IPS-NIHi7 (cell line): ENCODE measurements around the gene RPS19.
A peak's percentile ranks its signal among the peaks of the same experiment; 100 is the strongest.
"Not testable (repeated sequence)": the region's sequence is repeated elsewhere in the genome, so short reads cannot be mapped to it uniquely, and the experiment has no call there.

Source experiments
- DNase-seq: peaks from one replicate; pipeline ENCODE4 v3.0.0; 2012; ENCODE audit warnings: mixed read lengths; ENCODE audit errors: extremely low spot score

The RPS19 gene

DNA sequence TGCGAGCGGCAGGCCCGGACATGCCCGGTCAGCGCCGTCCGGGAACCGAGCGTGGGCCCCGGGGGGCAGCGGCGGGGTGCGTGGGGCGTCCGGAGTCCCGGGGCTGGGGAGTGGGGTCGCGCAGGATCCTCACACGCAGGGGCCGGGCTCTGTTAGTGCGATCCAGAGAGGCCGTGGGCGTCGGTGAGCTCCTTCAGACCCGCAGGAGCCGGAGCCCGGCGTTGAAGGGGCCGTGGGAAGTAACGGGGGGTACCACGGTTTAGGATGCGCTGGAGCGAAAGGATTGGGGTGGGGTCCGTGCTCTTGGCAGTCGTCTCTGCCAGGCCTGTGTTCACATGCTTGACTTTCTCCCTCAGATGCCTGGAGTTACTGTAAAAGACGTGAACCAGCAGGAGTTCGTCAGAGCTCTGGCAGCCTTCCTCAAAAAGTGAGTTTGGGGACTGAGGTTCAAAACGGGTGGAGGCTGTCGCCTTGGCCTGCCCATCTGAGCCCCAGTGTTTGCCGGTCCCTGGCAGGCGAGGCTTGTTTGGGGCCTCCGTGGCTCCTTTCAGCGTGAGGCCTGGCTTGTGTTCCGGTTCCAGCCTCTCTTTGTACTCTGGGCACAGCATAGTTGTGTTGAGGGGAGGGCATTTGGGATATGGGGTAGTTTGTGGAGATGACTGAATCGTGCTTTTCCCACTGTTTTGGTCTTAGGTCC lies 512 bp downstream of the RPS19 start:
- DNase-seq = no peak

DNA sequence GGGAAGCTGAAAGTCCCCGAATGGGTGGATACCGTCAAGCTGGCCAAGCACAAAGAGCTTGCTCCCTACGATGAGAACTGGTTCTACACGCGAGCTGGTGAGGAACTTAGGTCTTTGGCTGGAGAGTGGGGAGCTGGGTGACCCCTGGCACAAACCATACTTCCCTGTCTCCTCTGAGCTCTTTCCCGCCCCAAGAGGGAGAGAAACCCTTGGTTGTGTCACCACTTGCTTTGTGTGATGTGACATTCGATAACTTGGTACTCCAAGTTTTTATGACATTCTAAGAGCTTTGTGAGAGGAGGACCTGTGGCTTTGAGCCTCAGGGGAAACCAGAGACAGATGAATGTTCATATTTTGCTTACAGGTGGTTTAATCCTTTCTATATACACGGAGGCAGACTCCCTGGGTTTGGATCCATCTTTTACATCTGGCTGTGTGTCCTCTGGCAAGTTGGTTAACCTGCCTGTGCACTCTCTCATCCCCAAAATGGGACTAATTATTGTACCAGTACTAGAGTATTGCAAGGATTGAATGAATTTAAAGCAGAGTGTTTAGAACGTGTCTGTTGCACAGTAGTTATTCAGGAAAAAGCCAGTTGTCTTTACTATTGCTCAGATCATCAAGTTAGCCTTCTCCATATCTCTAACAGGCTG lies 1.2 kb downstream of the RPS19 start:
- DNase-seq = no peak

DNA sequence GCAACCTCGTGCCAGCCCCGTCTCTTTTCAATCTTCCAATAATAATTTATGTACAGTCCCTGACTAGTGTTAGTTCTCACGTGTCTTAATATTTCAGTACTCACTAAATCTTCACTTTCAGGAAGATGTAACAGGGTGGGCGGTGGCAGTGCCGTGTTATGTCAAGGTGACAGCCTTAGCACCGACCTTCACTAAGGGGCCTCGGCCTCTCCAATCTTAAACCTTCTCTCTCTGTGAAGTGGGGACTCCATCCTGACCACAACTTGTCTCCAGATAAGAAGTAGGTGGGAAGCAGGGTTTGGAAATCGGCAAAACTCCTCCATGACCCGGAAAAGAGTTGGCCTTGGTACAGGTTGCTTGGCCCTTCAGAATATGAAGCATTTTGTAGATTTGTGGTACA lies 1.8 kb downstream of the RPS19 start:
- DNase-seq = no peak

DNA sequence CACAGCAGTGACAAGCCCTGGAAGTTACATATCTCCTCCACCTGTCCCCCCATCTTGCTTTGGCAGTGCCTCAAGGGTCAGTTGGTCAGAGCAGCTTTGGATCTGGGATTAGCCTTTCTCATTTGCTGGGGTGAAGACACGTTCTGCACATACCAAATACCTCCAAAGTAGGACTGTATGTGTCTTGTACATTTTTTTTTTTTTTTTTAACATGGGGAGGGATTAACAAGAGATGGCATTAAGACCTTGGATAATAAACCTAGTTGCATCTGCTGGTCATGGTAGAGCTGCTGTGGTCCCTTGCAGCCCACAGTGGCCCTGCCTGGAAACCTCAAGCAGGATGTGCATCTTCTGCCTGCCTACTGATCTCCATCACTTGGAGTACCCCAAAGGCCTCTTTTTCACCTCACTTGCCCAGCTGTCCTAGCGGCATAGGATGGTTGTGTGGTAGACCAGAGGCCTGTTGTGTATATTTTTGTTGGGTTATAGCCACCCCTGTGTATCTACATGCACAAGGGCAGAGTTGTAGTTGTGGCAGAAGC lies 2.5 kb downstream of the RPS19 start:
- no peak for DNase-seq

DNA sequence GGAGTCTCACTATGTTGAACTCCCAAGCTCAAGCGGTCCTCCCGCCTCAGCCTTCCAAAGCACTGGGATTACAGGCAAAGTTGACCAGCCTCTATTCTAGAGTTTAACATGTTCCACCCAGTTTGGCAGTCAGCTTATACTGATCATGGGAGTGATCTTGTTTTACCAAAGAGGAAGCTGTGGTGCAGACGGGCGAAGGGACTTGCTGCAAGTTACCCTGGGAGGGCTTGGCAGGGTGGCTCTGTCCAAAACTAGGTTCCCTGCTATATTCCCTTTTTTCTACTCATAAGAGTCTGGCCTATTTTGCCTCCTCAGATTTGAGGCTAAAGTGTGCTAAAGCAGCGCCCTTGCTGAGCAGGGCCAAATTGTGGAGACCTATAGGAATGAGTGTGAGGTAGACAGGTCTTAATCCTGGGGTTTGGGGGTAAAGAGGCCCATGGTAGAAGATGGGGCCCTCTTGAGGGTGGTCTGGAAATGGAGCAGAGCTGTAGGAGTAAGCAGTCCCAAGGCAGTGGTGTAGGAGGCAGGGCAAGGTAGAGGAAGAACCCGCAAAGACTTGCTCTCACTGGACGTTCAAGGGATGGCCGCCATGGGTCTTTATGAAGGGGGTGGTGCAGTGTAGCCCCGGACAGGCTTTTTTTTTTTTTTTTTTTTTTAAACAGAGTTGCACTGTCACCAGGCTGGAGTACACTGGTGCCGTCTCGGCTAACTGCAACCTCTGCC lies 3.3 kb downstream of the RPS19 start:
- no peak for DNase-seq

DNA sequence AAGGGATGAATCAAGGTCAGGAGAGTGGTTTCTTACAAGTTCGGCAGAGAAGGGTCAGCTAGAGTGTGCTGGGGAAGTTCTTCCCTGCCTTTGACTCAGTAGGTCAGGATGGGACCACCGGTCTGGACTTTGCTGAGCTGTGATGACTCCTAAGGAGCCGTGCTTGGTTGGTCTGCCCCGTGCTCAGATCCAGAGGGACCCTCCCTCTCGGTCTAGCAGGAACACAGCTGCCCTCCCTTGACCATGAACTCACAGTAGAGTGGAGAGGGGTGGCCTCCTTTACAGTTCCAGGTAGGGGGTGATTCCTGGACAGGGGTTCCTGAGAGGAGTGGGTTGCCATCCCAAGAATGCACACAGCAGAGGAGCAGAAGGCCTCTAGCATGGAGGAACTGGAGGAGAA lies 4.3 kb downstream of the RPS19 start:
- no peak for DNase-seq

DNA sequence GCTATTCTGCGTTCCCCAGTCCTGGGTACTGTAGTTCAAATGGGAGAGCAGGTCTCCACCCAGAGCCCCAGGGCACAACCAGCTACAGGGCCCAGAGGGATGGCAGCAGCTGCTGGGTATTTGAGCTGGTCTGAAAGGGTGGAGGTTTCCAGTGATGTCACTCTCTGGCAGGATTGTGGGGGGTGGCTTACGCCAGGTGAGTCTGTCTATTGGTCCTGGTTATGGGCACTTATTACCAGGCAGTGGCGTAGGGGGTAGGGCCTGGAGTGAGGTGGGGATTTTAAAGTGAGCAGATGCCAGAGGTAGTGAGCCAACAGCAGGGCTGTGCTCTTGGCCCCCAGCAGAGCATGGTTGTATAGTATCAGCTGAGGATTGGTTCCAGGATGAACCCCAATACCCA lies 6.2 kb downstream of the RPS19 start:
- DNase-seq = no peak

DNA sequence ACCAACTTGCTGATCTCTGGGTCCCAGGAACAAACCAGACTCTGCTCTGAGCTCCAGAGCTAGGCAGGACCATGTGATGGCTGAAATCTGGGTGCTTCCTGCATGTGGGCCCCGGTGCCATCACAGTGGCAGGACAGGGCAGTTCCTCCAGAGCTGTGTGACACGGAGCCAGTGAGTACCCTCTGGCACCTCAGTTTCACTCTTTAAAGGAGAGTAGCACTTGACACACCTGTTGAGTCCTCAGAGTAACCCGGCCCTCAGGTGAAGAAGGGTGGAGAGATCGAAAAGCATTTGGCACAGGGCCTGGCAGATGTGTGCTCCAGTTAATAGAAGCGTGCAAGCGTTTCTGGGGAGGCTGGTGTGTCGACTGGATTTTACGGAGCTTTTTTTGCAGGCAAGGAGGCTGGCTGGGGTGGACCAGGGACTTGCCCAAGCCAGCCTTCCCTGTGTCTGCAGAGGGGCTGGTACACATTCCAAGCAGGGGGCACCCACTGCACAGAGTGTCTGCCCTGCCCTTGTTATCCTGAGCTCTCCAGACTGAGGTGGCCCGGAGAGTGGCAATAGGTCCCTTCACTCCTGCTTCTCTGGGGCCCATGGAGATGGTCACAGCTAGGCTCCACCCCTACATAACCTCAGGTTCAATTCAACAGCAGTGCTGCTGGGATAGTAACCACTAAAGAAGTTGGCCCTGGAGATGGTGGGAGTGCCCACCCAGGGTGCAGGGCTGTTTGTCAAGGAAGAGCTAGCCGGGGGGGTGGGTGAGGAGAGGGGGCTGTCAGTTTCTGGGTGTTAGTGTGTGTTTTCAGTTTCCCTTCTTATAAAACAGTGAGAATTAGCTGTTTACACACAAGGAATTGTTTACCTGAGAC lies 8.3 kb downstream of the RPS19 start:
- no peak for DNase-seq

DNA sequence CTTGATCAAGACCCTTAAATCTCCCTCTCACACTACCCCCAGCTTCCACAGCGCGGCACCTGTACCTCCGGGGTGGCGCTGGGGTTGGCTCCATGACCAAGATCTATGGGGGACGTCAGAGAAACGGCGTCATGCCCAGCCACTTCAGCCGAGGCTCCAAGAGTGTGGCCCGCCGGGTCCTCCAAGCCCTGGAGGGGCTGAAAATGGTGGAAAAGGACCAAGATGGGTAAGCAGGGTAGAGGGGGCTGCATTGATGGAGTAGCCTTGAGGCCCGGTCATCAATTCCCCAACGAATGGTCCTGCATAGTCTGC lies 8.9 kb downstream of the RPS19 start:
- no peak for DNase-seq

DNA sequence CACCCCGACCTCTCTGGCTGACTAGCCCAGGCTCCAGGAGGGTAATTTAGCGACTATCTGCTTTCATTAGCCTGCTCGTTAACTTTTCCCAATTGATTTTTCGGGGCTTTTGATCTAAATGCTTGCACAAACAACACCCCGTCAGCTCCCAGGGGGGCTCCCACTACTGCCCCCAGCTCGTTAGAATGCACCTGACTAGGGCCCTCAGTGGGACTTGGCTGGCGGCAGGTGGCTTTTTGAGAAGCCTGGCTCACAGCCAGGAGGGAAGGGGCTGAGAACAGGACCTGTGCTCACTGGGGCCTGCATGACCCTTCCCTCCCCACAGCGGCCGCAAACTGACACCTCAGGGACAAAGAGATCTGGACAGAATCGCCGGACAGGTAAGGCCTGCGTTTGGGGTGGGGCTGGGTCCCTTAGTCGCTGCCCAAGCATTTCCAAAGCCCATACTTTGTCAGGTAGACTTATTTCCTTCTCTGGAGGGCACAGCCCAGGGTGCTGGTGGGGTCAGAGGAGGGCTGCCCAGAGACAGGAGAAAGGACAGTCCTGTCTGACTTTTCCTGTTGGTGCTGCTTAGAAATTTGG lies 9.4 kb downstream of the RPS19 start:
- no peak for DNase-seq

DNA sequence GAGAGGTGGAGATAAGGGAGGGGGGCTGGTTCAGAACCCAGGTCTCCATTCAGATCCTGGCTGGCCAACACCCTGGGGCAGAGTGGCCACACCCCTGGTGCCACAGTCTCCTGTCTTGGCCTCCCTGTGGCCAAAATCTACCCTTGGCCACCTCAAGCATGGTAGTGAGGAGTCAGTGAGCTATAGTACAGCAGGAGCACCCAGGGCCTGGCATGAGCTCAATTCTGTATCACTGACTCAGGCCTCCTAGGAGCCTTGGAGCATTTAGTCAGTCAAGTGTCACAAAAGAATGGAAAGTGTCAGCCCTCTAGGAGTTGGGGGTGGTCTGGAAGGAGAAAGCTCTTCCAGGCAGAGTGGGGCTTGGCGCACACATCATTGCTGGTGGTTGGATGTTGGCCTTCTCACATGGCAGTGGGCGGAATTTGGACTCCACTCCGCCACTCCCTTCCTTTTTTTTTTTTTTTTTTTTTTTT lies 10.4 kb downstream of the RPS19 start:
- DNase-seq = no peak

DNA sequence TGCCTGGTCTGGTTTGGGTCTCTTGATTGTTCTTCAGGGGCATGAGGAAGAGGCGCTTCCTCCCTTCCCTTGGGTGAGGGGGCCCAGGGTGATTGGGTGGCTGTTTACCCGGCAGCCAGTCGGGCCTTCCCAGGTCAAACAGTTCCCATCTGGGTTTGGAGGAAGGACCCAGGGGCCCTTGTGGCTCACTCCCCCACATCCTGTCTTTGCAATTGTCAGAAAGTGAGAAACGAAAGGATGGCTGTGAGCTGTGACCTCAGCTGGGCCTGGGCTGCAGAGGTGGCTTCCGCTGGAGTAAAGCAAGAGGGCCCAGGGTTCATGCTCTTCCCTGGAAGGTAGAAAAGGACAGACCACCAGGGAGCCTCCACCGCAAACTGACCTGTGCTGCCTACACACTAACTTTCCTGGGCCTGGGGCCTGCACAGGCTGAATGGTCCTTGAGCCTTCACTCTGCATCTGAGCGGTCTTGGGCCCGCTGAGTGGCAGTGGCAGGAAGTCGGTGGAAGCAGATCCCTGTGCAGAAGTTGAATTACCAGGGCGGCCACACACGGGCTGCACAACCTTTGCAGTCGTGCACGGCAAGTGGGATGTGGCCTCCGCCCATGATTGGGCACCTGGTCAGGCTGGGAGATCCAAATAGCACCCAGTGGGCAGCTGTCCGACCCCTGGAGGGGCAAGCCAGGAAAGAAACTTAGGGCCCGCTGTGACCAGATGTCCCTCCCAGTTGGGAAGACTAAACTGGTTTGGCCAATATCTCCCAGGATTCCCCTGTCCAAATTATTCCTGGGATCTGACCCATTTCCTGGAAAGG lies 11.7 kb downstream of the RPS19 start:
- no peak for DNase-seq

DNA sequence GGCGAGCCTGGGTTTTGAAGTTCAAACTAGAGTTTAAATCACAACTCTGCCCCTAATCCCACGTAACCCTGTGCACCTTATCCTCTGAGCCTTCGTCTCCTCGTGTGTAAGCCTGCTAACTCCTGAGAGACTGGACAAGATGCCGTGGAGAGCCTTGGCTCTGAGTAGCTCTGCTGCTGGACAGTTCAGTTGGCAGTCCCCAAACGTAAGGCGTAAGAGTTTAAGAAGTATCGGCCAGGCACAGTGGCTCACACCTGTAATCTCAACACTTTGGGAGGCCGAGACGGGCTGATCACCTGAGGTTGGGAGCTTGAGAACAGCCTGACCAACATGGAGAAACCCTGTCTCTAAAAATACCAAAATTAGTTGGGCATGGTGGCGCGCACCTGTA lies 12.3 kb downstream of the RPS19 start:
- no peak for DNase-seq

DNA sequence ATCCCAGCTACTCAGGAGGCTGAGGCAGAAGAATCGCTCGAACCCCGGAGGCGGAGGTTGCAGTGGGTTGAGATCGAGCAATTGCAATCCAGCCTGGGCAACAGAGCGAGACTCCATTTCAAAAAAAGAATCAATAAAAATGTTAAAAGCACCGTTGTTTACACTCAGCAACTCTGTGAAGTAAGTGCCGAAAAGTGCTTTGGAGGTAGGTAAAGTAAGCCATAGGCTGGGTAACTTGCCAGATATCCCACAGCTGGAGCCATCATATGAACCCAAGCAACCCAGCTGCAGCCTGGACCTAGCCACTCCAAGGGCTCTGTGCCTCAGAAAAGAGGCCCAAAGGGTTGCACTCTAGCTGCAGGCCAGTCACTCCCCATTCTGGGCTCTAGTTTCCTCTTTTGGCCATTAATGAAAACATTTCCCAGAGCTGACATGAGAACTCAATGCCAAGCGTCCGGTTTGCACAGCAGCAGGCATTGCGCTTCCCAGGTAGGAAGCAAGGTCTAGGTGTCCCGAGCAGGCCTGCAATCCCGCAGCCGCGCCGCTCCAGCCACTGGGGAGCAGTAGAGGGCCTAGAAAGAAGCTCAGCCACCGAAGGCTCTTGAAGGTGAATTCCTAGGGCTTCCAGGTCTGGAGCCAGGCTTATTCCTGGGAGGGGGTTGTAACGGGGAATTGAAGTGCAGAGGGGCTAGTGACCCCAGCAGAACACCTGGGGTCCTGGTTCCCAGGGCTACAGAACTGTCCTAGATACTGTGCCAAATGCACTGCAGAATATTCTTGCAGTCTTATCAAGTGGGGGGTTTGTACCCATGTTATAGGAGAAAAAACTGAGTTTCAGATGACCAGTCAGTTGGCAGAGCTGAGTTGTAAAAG lies 13.0 kb downstream of the RPS19 start:
- peak; percentile 81 for DNase-seq

DNA sequence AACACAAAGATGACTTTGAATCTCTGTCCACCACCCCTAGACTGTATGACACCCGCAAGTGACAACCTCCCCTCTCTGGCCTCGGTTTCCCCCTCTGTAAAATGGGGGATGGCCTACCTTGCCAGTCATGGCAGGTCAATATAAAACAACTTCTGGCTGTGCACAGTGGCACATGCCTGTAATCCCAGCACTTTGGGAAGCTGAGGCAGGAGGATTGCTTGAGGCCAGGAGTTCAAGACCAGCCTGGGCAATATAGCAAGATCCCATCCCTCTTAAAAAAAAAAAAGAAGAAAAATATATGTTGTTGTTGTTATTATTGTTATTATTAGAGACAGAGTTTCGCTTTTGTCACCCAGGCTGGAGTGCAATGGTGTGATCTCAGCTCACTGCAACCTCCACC lies 15.9 kb downstream of the RPS19 start:
- not testable (repeated sequence) for DNase-seq

DNA sequence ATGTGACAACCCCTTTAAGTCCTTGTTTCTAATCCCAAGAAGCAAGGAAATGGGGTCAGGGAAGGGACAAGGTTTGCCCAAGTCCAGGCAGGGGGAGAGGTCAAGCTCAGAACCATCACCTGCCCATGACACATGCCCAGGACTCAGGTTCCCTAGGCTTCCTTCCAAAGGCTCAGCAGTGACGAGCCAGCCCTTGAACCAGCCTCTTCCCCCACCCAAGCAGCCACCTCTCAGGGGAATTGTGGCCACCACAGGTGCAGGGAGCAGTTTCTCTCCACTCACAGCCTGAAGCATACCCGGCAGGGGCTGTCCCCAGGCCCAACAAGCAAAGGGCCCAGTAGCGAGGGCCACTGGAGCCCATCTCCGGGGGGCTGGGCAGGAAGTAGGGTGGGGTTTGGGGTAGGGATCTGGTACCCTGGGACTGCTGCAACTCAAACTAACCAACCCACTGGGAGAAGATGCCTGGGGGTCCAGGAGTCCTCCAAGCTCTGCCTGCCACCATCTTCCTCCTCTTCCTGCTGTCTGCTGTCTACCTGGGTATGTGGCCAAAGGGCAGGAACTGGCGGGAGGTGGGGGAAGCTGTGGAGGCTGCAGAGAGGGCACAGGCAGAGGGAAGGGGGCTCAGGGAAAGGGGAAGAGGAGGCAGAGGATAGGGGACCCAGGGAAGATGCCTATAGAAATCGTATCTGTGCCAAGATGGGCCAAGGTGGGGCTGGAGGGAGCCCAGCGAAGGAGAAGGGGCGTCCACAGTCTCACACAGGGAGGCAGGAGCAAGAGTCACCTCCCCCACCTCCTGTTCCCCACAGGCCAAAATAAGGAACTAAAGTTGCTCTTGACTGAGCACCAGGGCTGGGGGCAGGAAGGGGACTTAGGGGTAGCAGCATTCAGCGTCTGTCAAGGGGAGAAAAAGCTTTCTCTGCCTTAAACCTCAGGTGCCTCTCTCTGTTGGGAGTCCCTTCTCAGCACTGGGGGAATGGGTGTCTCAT lies 17.1 kb downstream of the RPS19 start, which contains the start of gene CD79A:
CD79A (plus strand) TSS at position 433 of the 986 bp plus-strand sequence; CDS start at position 459, 26 bp downstream.
- no peak for DNase-seq

DNA sequence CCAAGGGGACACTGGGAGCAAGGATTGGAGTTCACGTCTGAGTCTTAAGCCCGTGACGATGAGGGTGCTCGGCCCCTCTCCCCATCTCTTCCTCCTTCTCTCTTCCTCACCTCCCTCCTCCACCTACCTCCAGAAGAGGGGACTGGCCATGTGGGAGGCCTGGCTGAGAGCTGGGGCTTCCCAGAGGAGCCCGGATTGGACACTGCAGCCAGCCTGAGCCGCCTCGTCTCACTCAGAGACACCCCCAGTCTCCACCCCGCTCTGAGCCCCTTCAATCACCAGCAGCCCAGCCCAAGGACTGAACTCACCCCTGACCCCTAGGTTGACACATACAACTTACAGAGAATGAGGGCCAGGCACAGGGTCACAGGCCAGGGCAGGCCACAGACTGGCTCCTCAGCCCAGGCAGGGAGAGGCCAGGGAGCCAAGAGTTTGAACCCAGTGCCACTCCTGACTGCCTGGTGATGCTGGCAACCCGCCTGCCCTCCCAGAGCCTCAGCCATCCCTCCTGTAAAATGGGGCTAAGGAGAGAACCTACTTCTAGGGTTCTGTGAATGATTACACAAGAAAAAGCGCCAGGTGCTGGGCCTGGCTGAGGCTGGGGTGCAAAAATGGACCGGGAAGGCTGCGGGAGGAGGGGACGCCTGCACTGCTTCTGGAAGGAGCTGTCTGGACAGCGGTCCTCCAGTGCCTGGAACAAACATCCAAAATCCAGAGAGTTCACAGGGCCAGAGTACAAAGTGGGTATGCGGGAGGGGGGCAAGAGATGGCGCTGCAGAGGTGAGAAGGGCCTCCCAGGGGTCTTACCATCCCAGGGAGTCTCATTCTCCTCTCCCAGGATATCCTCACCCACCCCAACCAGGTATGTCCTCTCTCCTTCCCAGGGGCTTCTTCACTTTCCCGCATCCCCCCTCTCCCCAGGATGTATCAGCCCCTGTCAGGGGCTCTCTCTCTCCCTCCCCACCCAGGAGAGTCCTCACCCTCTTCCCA lies 18.2 kb downstream of the RPS19 start:
- no peak for DNase-seq
